Measurements from ENCODE around the gene GALNTL6.

GALNTL6 gene

DNA sequence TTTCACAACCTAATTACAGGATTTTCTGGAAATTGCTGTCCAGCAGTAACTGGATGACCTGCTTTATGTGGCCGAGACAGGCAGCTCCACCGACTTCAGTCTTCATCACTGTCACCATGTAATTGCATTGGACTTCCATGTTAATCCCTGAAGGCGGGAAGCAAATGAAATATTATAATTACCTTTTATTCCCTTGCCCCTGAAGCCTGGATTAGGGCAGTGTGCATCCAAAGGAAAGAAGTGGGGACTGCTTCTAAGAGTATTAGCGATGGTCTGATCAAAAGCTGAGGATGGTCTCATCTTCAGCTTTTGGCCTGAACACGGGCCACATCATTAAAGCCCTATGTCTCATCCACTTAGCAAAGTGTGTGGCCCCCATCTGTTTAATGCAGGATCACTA is 1043.8 kb downstream of the GALNTL6 start:
- DNase-seq (ENCODE audit: insufficient read length, low spot score) (no peak), FAIRE-seq (no peak)
- TF ChIP-seq PAX5 (IDR thresholded peaks at IDR 0.05; ENCODE audit: insufficient read depth, low read length, severe bottlenecking): no peak
- no peak for TF ChIP-seq POU2F2 (IDR thresholded peaks at IDR 0.05; ENCODE audit: low read depth, low read length)
- TF ChIP-seq POLR2AphosphoS5 (IDR thresholded peaks at IDR 0.05; ENCODE audit: low read depth, low read length): no peak
- no peak for TF ChIP-seq POLR2A (IDR thresholded peaks at IDR 0.05; ENCODE audit: low read depth, low read length)
- TF ChIP-seq SPI1 (IDR thresholded peaks at IDR 0.05; ENCODE audit: low read depth, low read length): no peak
- TF ChIP-seq TAF1 (IDR thresholded peaks at IDR 0.05; ENCODE audit: low read depth, low read length): no peak

DNA sequence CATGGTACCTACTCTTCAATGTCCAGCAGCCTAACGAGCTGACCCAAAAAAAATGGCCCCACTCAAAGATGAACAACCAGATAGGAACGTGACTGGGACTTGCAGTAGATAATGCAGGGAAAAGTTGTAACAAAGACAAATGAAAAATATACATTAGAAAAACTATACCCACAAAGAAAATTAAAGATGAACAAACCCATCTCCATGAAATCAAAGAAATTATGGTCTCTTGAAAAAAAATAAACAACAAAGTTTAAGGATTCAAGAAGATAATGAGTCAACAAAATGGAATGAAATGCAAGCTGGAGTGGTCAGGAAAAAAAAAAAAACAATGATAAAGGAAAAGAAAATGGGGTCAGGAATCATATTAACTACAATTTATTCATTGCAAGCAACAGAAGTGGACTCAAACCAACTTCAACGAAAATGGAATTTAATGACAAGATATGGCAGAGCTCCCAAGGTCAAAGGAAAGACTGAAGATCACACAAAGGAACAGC is 1045.6 kb downstream of the GALNTL6 start:
- no peak for FAIRE-seq
- TF ChIP-seq TAF1 (IDR thresholded peaks at IDR 0.05; ENCODE audit: low read depth, low read length) (no peak), SPI1 (IDR thresholded peaks at IDR 0.05; ENCODE audit: low read depth, low read length) (no peak), POLR2AphosphoS5 (IDR thresholded peaks at IDR 0.05; ENCODE audit: low read depth, low read length) (no peak), POU2F2 (IDR thresholded peaks at IDR 0.05; ENCODE audit: low read depth, low read length) (no peak), POLR2A (IDR thresholded peaks at IDR 0.05; ENCODE audit: low read depth, low read length) (no peak), PAX5 (IDR thresholded peaks at IDR 0.05; ENCODE audit: insufficient read depth, low read length, severe bottlenecking) (no peak)

DNA sequence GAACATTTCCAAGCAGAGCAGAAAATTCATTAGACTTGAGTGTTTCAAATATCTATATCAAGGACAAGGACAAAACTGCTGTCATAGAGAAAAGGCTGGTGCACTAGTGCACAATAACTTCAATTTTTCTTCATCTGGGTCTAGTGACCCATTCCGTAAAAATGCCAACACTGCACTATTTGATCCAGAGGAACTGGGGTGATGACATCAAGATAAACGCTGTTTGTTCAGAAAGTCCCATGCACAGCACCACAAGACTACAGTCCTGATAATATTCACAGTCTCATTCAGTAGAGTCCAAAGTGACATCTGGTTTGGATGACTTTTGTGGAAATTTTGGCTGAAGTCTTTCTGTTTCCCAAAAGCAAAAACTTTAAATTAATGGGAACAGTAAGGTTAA is 1051.9 kb downstream of the GALNTL6 start:
- FAIRE-seq (no peak), DNase-seq (ENCODE audit: insufficient read length, low spot score) (no peak)
- TF ChIP-seq POLR2AphosphoS5 (IDR thresholded peaks at IDR 0.05; ENCODE audit: low read depth, low read length): no peak
- no peak for TF ChIP-seq PAX5 (IDR thresholded peaks at IDR 0.05; ENCODE audit: insufficient read depth, low read length, severe bottlenecking)
- TF ChIP-seq POU2F2 (IDR thresholded peaks at IDR 0.05; ENCODE audit: low read depth, low read length): no peak
- no peak for TF ChIP-seq POLR2A (IDR thresholded peaks at IDR 0.05; ENCODE audit: low read depth, low read length)
- TF ChIP-seq SPI1 (IDR thresholded peaks at IDR 0.05; ENCODE audit: low read depth, low read length): no peak
- no peak for TF ChIP-seq TAF1 (IDR thresholded peaks at IDR 0.05; ENCODE audit: low read depth, low read length)

More for the DNA sequence above, 1045.6 kb downstream of the GALNTL6 start:
- no peak for DNase-seq (ENCODE audit: insufficient read length, low spot score)

DNA sequence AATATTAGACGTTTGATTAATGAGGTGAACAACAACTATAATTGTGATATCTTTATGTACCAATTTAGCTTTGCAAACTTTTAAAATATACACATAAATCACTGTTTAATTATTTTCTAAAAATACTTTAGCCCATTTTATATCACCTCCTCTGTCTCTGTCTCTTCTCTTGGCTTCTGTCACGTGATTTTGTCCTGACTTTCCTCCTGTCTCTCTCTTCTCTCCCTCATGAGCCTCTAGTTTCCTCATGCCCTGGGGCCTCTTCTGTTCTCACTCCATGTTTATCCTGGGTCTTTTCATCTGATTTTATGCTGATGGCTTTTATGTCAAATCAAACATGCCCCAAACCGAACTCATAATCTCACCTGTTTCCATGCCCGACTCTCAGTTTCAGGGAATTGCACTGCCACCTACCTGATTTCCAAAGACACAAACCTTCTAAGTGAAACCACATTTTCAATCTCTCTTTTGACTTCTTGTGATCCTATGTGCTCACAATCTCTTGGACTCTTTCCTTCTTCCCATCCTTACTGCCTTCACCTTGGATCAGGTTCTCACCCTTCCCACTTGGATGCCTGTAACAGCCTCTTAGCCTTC is 1052.4 kb downstream of the GALNTL6 start:
- TF ChIP-seq POLR2AphosphoS5 (IDR thresholded peaks at IDR 0.05; ENCODE audit: low read depth, low read length): no peak
- no peak for TF ChIP-seq PAX5 (IDR thresholded peaks at IDR 0.05; ENCODE audit: insufficient read depth, low read length, severe bottlenecking)
- TF ChIP-seq TAF1 (IDR thresholded peaks at IDR 0.05; ENCODE audit: low read depth, low read length): no peak
- TF ChIP-seq SPI1 (IDR thresholded peaks at IDR 0.05; ENCODE audit: low read depth, low read length): no peak
- TF ChIP-seq POLR2A (IDR thresholded peaks at IDR 0.05; ENCODE audit: low read depth, low read length): no peak
- TF ChIP-seq POU2F2 (IDR thresholded peaks at IDR 0.05; ENCODE audit: low read depth, low read length): no peak
- FAIRE-seq (no peak), DNase-seq (ENCODE audit: insufficient read length, low spot score) (no peak)

DNA sequence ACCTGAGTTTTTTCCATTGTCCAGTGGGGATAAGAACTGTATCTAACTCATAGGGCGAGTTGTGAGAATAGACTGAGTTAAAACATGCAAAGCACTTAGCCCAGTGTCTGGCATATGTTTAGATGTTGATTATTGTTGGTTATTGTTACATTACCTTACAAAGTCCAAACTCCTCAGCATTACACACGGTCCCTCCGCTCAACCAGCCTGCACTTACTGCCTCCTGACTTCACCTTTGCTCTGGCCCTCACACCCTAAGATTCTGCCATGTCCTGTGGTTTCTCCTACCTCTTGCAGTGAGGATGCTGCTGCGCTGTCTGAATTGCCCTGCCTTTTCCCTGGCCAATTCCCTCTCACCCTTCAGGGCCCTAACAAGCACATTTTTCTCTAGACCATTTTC is 1053.2 kb downstream of the GALNTL6 start:
- TF ChIP-seq PAX5 (IDR thresholded peaks at IDR 0.05; ENCODE audit: insufficient read depth, low read length, severe bottlenecking): no peak
- TF ChIP-seq POLR2A (IDR thresholded peaks at IDR 0.05; ENCODE audit: low read depth, low read length): no peak
- FAIRE-seq (no peak), DNase-seq (ENCODE audit: insufficient read length, low spot score) (no peak)

DNA sequence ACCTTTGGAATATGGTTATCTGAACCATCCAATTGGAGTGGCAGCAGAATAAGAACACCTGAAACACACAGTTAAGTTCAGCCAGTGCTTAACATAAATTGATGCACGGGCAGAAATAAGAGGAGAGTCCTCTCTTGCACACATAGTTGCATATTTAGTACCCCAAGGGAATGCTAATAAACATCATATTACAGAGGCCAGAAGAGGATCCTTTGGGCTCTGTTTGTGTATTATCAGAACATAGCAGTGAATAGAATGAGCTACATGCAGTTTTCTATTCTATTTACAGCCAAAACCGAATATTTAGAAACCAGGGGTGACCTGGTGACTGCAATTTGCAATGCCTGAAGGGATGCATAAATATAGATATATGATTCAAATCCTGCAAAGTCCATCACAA is 1054.6 kb downstream of the GALNTL6 start:
- DNase-seq (ENCODE audit: insufficient read length, low spot score) (no peak), FAIRE-seq (no peak)
- no peak for TF ChIP-seq TAF1 (IDR thresholded peaks at IDR 0.05; ENCODE audit: low read depth, low read length)
- no peak for TF ChIP-seq SPI1 (IDR thresholded peaks at IDR 0.05; ENCODE audit: low read depth, low read length)
- TF ChIP-seq POU2F2 (IDR thresholded peaks at IDR 0.05; ENCODE audit: low read depth, low read length): no peak

DNA sequence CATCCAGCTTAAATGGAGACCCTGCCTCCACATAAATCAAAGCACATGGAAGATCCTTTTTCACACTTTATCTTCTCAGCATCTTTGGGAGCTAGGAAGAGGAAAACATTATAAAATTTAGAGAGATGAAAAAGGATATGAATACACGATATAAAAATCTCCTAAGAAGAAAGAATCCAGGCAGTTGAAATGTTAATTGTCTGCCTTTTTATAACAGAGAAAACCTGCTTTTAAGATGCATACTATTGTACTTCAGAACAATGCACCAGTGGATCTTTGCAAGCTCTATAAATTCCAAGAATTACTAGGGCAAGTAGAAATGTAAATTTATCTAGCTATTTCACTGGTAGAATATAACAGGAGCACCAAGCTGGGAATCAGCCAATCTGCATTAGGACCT is 1055.1 kb downstream of the GALNTL6 start:
- DNase-seq (ENCODE audit: insufficient read length, low spot score) (no peak), FAIRE-seq (no peak)
- TF ChIP-seq POLR2A (IDR thresholded peaks at IDR 0.05; ENCODE audit: low read depth, low read length): no peak
- no peak for TF ChIP-seq SPI1 (IDR thresholded peaks at IDR 0.05; ENCODE audit: low read depth, low read length)
- TF ChIP-seq POU2F2 (IDR thresholded peaks at IDR 0.05; ENCODE audit: low read depth, low read length): no peak
- TF ChIP-seq POLR2AphosphoS5 (IDR thresholded peaks at IDR 0.05; ENCODE audit: low read depth, low read length): no peak
- no peak for TF ChIP-seq PAX5 (IDR thresholded peaks at IDR 0.05; ENCODE audit: insufficient read depth, low read length, severe bottlenecking)
- TF ChIP-seq TAF1 (IDR thresholded peaks at IDR 0.05; ENCODE audit: low read depth, low read length): no peak

DNA sequence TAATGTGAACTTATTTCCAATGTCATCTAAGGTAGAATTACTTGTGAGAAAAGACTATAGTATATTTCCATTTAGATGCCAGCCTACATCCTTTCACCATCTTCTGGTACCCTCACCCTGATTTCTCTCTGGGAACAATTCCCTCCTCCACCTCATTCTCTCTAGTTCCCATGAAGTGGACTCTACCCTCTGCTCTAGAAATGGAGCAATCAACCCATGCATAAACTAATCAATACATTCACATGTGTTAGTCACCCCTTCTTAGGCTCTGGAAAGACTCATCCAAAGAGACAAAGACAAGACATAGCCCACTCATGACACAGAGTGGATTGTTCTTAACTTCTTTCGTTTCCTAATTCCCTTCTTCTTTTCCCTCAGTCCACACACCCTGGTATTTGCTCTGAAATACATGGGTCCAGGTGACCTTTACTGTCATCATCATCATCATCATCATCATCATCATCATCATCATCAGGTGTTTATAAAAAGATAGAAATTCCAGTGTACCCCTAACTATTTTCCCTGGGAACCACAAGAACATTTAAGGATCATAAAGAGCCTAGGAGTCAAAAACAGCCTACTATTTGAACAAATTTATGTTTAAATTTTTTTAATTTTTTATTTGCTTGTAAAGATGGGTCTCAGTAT is 1056.5 kb downstream of the GALNTL6 start:
- FAIRE-seq (no peak), DNase-seq (ENCODE audit: insufficient read length, low spot score) (no peak)
- no peak for TF ChIP-seq TAF1 (IDR thresholded peaks at IDR 0.05; ENCODE audit: low read depth, low read length)
- no peak for TF ChIP-seq SPI1 (IDR thresholded peaks at IDR 0.05; ENCODE audit: low read depth, low read length)
- TF ChIP-seq PAX5 (IDR thresholded peaks at IDR 0.05; ENCODE audit: insufficient read depth, low read length, severe bottlenecking): no peak
- TF ChIP-seq POU2F2 (IDR thresholded peaks at IDR 0.05; ENCODE audit: low read depth, low read length): no peak
- no peak for TF ChIP-seq POLR2AphosphoS5 (IDR thresholded peaks at IDR 0.05; ENCODE audit: low read depth, low read length)
- TF ChIP-seq POLR2A (IDR thresholded peaks at IDR 0.05; ENCODE audit: low read depth, low read length): no peak

DNA sequence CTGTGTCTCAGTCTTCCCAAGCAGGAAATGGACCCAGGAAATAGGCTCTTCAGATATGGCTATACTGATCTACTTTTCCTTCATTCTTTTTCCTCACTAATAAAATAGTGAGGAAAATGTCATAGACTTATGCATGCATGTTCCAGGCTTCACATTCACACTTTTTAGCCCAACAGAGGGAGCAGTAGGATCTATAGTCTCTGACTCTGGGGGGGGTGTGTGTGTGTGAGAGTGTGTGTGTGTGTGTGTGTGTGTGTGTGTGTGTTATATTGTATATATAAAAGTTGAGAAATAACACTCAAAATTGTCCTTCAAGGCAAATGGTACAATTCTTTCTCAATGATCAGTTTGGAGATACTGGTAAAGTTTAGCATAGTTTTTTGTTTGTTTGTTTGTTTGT is 1058.2 kb downstream of the GALNTL6 start:
- DNase-seq (ENCODE audit: insufficient read length, low spot score) (no peak), FAIRE-seq (no peak)
- TF ChIP-seq POLR2A (IDR thresholded peaks at IDR 0.05; ENCODE audit: low read depth, low read length) (no peak), PAX5 (IDR thresholded peaks at IDR 0.05; ENCODE audit: insufficient read depth, low read length, severe bottlenecking) (no peak), TAF1 (IDR thresholded peaks at IDR 0.05; ENCODE audit: low read depth, low read length) (no peak), SPI1 (IDR thresholded peaks at IDR 0.05; ENCODE audit: low read depth, low read length) (no peak), POLR2AphosphoS5 (IDR thresholded peaks at IDR 0.05; ENCODE audit: low read depth, low read length) (no peak), POU2F2 (IDR thresholded peaks at IDR 0.05; ENCODE audit: low read depth, low read length) (no peak)

DNA sequence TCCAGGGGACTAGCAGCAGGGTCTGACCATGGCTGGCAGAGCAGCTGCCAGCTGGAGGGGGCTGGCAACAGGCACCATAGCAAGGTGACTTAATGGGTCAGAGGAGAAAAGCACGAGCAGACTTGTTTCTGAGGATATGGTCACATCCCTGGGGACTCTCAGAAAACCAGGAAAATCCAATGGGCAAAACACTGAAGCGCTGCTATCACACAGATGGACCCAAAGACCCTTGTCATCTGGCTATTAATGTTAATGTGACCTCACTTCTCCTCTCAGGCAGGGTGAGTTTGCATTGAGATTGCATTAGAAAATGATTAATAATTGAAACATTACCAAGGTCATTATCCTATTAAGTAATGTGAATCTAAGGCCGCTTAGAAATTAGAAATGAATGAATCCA is 1061.7 kb downstream of the GALNTL6 start:
- no peak for DNase-seq (ENCODE audit: insufficient read length, low spot score)
- TF ChIP-seq POLR2A (IDR thresholded peaks at IDR 0.05; ENCODE audit: low read depth, low read length) (no peak), POLR2AphosphoS5 (IDR thresholded peaks at IDR 0.05; ENCODE audit: low read depth, low read length) (no peak), POU2F2 (IDR thresholded peaks at IDR 0.05; ENCODE audit: low read depth, low read length) (no peak), SPI1 (IDR thresholded peaks at IDR 0.05; ENCODE audit: low read depth, low read length) (no peak), TAF1 (IDR thresholded peaks at IDR 0.05; ENCODE audit: low read depth, low read length) (no peak), PAX5 (IDR thresholded peaks at IDR 0.05; ENCODE audit: insufficient read depth, low read length, severe bottlenecking) (no peak)
- no peak for FAIRE-seq
